NCI-H82 treated with DMSO at 0.1 percent for 48 hours (cell line): ENCODE results near the gene BLM.
"Not testable (repeated sequence)": the region's sequence is repeated elsewhere in the genome, so short reads cannot be mapped to it uniquely, and the experiment has no call there.

Source experiments
- DNase-seq: peaks from one replicate; lab custom pipeline; 2025; ENCODE audit not compliant: unreplicated experiment; lab: John Stamatoyannopoulos, UW

Gene BLM

GRCh38 chr15:90730290-90730689 is 13.1 kb downstream of the BLM start:
- no peak for DNase-seq

GRCh38 chr15:90735923-90736322 is 18.8 kb downstream of the BLM start:
- DNase-seq: no peak

- DNase-seq: not testable (repeated sequence)
Observed at GRCh38 chr15:90740545-90740944, 23.4 kb downstream of the BLM start.

- DNase-seq: no peak
Observed at GRCh38 chr15:90742087-90742486, 24.9 kb downstream of the BLM start.

GRCh38 chr15:90743407-90743806 is 26.3 kb downstream of the BLM start:
- no peak for DNase-seq

- DNase-seq: no peak
Observed at GRCh38 chr15:90744759-90745402, 27.7 kb downstream of the BLM start.

- DNase-seq: no peak
Observed at GRCh38 chr15:90749754-90750153, 32.6 kb downstream of the BLM start.

GRCh38 chr15:90750186-90750585 is 33.0 kb downstream of the BLM start:
- DNase-seq: no peak

- DNase-seq: no peak
Observed at GRCh38 chr15:90751300-90751825, 34.2 kb downstream of the BLM start.

- no peak for DNase-seq
Observed at GRCh38 chr15:90756916-90757315, 39.8 kb downstream of the BLM start.

- DNase-seq: no peak
Observed at GRCh38 chr15:90757461-90757860, 40.3 kb downstream of the BLM start.

- no peak for DNase-seq
Observed at GRCh38 chr15:90760661-90761232, 43.6 kb downstream of the BLM start.

GRCh38 chr15:90761629-90762028 is 44.5 kb downstream of the BLM start:
- DNase-seq: no peak

- DNase-seq: no peak
Observed at GRCh38 chr15:90762109-90762508, 45.0 kb downstream of the BLM start.

- DNase-seq: no peak
Observed at GRCh38 chr15:90763366-90764099, 46.4 kb downstream of the BLM start.

- DNase-seq: no peak
Observed at GRCh38 chr15:90765531-90765930, 48.4 kb downstream of the BLM start.

GRCh38 chr15:90765966-90766365 is 48.8 kb downstream of the BLM start:
- DNase-seq: no peak

GRCh38 chr15:90769375-90769774 is 52.2 kb downstream of the BLM start:
- DNase-seq: no peak

GRCh38 chr15:90773485-90773884 is 56.3 kb downstream of the BLM start:
- DNase-seq: no peak

- no peak for DNase-seq
Observed at GRCh38 chr15:90774731-90775514, 57.8 kb downstream of the BLM start.

GRCh38 chr15:90780916-90781315 is 63.8 kb downstream of the BLM start:
- DNase-seq: no peak
